ENCODE measurements around the gene PELO. TPM values are rescaled to one million over a fixed set of nuclear protein-coding genes. Genes with fewer than 3 reads are reported as not detected.

The PELO gene
- total RNA-seq, 2 experiments from 2014 or later, result 20.6 TPM

- no peaks in the 10 kb centered on the region for H3K27me3 Mint-ChIP-seq
- no peak overlapping the region for H3K4me3 Mint-ChIP-seq
- H3K36me3 Mint-ChIP-seq (ENCODE audit: low read depth), result no peaks in the 10 kb centered on the region
- no peak for DNase-seq
- peaks cover under 1% of the 10 kb centered on the region for H3K9me3 Mint-ChIP-seq
- peaks cover 13% of the 10 kb centered on the region for H3K4me1 Mint-ChIP-seq
- no peak overlapping the region for H3K27ac Mint-ChIP-seq
- ChIA-PET POLR2A (no interaction called here), CTCF (no interaction called here)
These were observed 34.2 kb downstream of the PELO start for GRCh38 chr5:52821901-52822300.

GRCh38 chr5:52822437-52822836 lies 34.7 kb downstream of the PELO start:
- H3K36me3 Mint-ChIP-seq (ENCODE audit: low read depth), result no peaks in the 10 kb centered on the region
- no peaks in the 10 kb centered on the region for H3K27me3 Mint-ChIP-seq
- no peak overlapping the region for H3K27ac Mint-ChIP-seq
- H3K4me1 Mint-ChIP-seq, result peaks cover 15% of the 10 kb centered on the region
- ChIA-PET CTCF (no interaction called here), POLR2A (no interaction called here)
- no peak overlapping the region for H3K4me3 Mint-ChIP-seq
- no peak for DNase-seq
- H3K9me3 Mint-ChIP-seq, result peaks cover 6% of the 10 kb centered on the region

- Mint-ChIP-seq H3K27ac (no peak overlapping the region), H3K4me1 (peaks cover 15% of the 10 kb centered on the region), H3K27me3 (no peaks in the 10 kb centered on the region), H3K4me3 (no peak overlapping the region), H3K9me3 (peaks cover 14% of the 10 kb centered on the region), H3K36me3 (ENCODE audit: low read depth) (no peaks in the 10 kb centered on the region)
- ChIA-PET POLR2A (no interaction called here), CTCF (no interaction called here)
- DNase-seq, result no peak
These were observed 37.1 kb downstream of the PELO start for GRCh38 chr5:52824827-52825226.

GRCh38 chr5:52825826-52826225 lies 38.1 kb downstream of the PELO start:
- ChIA-PET CTCF (interaction anchor here (1.4 kb wide), 1 partner anchor 90 kb away, joined by 5 read pairs; no protein-coding TSS in a partner anchor), POLR2A (no interaction called here)
- DNase-seq, result no peak
- Mint-ChIP-seq H3K27ac (no peak overlapping the region), H3K4me1 (peaks cover 15% of the 10 kb centered on the region), H3K36me3 (ENCODE audit: low read depth) (no peaks in the 10 kb centered on the region), H3K9me3 (peaks cover 14% of the 10 kb centered on the region), H3K4me3 (no peak overlapping the region), H3K27me3 (no peaks in the 10 kb centered on the region)

GRCh38 chr5:52827815-52828214 lies 40.1 kb downstream of the PELO start:
- Mint-ChIP-seq H3K27ac (no peak overlapping the region), H3K27me3 (no peaks in the 10 kb centered on the region), H3K9me3 (peaks cover 14% of the 10 kb centered on the region), H3K36me3 (ENCODE audit: low read depth) (no peaks in the 10 kb centered on the region), H3K4me3 (no peak overlapping the region), H3K4me1 (peaks cover 15% of the 10 kb centered on the region)
- CTCF ChIA-PET, result no interaction called here
- POLR2A ChIA-PET, result no interaction called here
- no peak for DNase-seq

GRCh38 chr5:52829664-52830063 lies 41.9 kb downstream of the PELO start:
- peaks cover 15% of the 10 kb centered on the region for H3K4me1 Mint-ChIP-seq
- POLR2A ChIA-PET, result no interaction called here

GRCh38 chr5:52830650-52831049 lies 42.9 kb downstream of the PELO start:
- no peak for DNase-seq
- Mint-ChIP-seq H3K4me1 (peaks cover 12% of the 10 kb centered on the region), H3K27ac (no peak overlapping the region), H3K9me3 (peaks cover 14% of the 10 kb centered on the region), H3K27me3 (no peaks in the 10 kb centered on the region), H3K4me3 (no peak overlapping the region), H3K36me3 (ENCODE audit: low read depth) (no peaks in the 10 kb centered on the region)
- ChIA-PET POLR2A (no interaction called here), CTCF (no interaction called here)

More at GRCh38 chr5:52829664-52830063, 41.9 kb downstream of the PELO start:
- Mint-ChIP-seq H3K36me3 (ENCODE audit: low read depth) (no peaks in the 10 kb centered on the region), H3K4me3 (no peak overlapping the region), H3K27me3 (no peaks in the 10 kb centered on the region), H3K9me3 (peaks cover 14% of the 10 kb centered on the region), H3K27ac (no peak overlapping the region)
- DNase-seq, result no peak
- CTCF ChIA-PET, result no interaction called here

GRCh38 chr5:52831786-52832511 lies 44.2 kb downstream of the PELO start:
- H3K36me3 Mint-ChIP-seq (ENCODE audit: low read depth), result no peaks in the 10 kb centered on the region
- ChIA-PET POLR2A (no interaction called here), CTCF (no interaction called here)
- no peak overlapping the region for H3K27ac Mint-ChIP-seq
- H3K4me1 Mint-ChIP-seq, result peaks cover 2% of the 10 kb centered on the region
- H3K9me3 Mint-ChIP-seq, result peaks cover 13% of the 10 kb centered on the region
- H3K27me3 Mint-ChIP-seq, result no peaks in the 10 kb centered on the region
- H3K4me3 Mint-ChIP-seq, result no peak overlapping the region
- DNase-seq, result no peak

GRCh38 chr5:52834320-52834719 lies 46.6 kb downstream of the PELO start:
- ChIA-PET CTCF (interaction anchor here (0.9 kb wide), 1 partner anchor 506 kb away, joined by 3 read pairs; no protein-coding TSS in a partner anchor), POLR2A (no interaction called here)
- no peaks in the 10 kb centered on the region for H3K27me3 Mint-ChIP-seq
- DNase-seq, result no peak
- no peaks in the 10 kb centered on the region for H3K4me1 Mint-ChIP-seq
- no peaks in the 10 kb centered on the region for H3K36me3 Mint-ChIP-seq (ENCODE audit: low read depth)
- no peaks in the 10 kb centered on the region for H3K9me3 Mint-ChIP-seq
- H3K27ac Mint-ChIP-seq, result no peak overlapping the region
- H3K4me3 Mint-ChIP-seq, result no peak overlapping the region

GRCh38 chr5:52837068-52837467 lies 49.4 kb downstream of the PELO start:
- Mint-ChIP-seq H3K4me3 (no peak overlapping the region), H3K27me3 (no peaks in the 10 kb centered on the region), H3K4me1 (no peaks in the 10 kb centered on the region), H3K9me3 (no peaks in the 10 kb centered on the region), H3K36me3 (ENCODE audit: low read depth) (no peaks in the 10 kb centered on the region), H3K27ac (no peak overlapping the region)
- ChIA-PET CTCF (no interaction called here), POLR2A (no interaction called here)
- DNase-seq, result no peak

Other genes starting within 250 kb of the PELO start
- gene ITGA1, start within 50 bp of the PELO start, total RNA-seq, result 1 to 10 TPM; 4.9 to 8.0 TPM
- 10 to 100 TPM; 10.2 to 11.2 TPM for gene ITGA2, start 201.4 kb downstream of the PELO start, total RNA-seq